ENCODE data around the gene DIS3L2. TPM values are rescaled to one million over a fixed set of nuclear protein-coding genes. Genes with fewer than 3 reads are reported as not detected.

The DIS3L2 gene
- total RNA-seq, 1 donor from 2014 or later = 25.2 TPM

DNA sequence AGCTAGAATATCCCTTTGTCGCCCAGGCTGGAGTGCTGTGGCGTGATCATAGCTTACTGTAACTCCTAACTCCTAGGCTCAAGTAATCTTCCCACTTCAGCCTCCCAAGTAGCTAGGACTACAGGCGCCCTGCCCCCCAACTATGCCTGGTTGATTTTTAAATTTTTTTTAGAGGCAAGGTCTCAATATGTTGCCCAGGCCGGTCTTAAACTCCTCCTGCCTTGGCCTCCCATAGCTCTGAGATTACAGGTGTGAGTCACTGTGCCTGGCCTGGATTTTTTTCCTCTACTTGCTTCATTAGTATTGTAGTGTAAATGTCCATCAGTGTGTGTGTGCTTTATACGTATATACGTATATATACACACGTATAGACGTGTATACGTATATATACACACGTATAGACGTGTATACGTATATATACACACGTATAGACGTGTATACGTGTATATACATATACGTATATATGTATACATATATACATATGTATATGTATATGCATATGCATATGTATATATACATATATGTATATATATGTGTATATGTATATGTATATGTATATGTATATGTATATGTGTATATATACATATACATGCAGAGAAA, 124.4 kb downstream of the DIS3L2 start:
- H3K4me3 ChIP-seq (ENCODE audit: low read depth, low read length) = no peak overlapping the region
- no peaks in the 10 kb centered on the region for H3K27me3 ChIP-seq (ENCODE audit: control insufficient read depth, insufficient read depth, low read length)
- TF ChIP-seq CTCF (IDR thresholded peaks at IDR 0.05; ENCODE audit: insufficient read depth, low read length, poor library complexity, severe bottlenecking) = no peak
- DNase-seq (ENCODE audit: low read depth) = no peak
- H3K36me3 ChIP-seq (ENCODE audit: control insufficient read depth, insufficient read depth, low read length) = no peaks in the 10 kb centered on the region

DNA sequence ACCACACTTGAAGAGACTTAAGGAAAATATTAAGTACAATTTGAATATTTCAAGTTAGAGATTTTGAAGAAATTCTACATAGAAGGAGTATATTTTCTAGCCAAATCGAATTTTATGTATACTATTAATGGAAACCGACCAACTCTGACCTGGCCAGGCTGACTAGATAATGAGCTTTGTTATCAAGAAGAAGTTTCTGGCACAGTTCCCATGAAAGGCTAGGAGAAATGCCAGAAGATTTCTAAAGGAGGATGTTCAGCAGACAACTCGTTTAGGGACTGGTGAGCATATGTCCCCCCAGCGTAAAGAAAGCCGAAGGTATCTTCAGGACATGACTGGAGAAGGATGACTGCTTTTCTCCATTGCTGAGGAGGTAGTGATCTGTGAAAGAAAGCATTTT, 127.3 kb downstream of the DIS3L2 start:
- no peak for DNase-seq (ENCODE audit: low read depth)
- Histone ChIP-seq H3K36me3 (ENCODE audit: control insufficient read depth, insufficient read depth, low read length) (no peaks in the 10 kb centered on the region), H3K27me3 (ENCODE audit: control insufficient read depth, insufficient read depth, low read length) (no peaks in the 10 kb centered on the region), H3K4me3 (ENCODE audit: low read depth, low read length) (no peak overlapping the region)
- no peak for TF ChIP-seq CTCF (IDR thresholded peaks at IDR 0.05; ENCODE audit: insufficient read depth, low read length, poor library complexity, severe bottlenecking)

GRCh38 chr2:232094201-232094600, 132.7 kb downstream of the DIS3L2 start:
- Histone ChIP-seq H3K36me3 (ENCODE audit: control insufficient read depth, insufficient read depth, low read length) (peaks cover 1% of the 10 kb centered on the region), H3K4me3 (ENCODE audit: low read depth, low read length) (no peak overlapping the region), H3K27me3 (ENCODE audit: control insufficient read depth, insufficient read depth, low read length) (no peaks in the 10 kb centered on the region)
- TF ChIP-seq CTCF (IDR thresholded peaks at IDR 0.05; ENCODE audit: insufficient read depth, low read length, poor library complexity, severe bottlenecking) = no peak
- no peak for DNase-seq (ENCODE audit: low read depth)

DNA sequence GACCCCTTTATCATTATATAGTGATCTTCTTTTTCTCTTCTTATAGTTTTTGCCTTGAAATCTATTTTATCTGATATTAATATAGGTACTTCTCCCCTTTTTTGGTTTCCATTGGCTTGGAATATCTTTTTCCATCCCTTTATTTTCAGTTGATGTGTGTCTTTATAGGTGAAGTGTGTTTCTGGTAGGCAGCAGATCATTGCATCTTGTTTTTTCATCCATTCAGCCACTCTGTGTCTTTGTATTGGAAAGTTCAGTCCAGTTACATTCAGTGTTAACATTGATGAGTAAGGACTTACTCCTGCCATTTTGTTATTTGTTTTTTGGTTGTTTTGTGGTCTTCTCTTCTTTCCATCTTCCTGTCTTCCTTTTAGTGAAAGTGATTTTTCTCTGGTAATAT, 133.4 kb downstream of the DIS3L2 start:
- Histone ChIP-seq H3K27me3 (ENCODE audit: control insufficient read depth, insufficient read depth, low read length) (no peaks in the 10 kb centered on the region), H3K36me3 (ENCODE audit: control insufficient read depth, insufficient read depth, low read length) (peaks cover 1% of the 10 kb centered on the region), H3K4me3 (ENCODE audit: low read depth, low read length) (no peak overlapping the region)
- TF ChIP-seq CTCF (IDR thresholded peaks at IDR 0.05; ENCODE audit: insufficient read depth, low read length, poor library complexity, severe bottlenecking) = no peak
- DNase-seq (ENCODE audit: low read depth) = no peak

DNA sequence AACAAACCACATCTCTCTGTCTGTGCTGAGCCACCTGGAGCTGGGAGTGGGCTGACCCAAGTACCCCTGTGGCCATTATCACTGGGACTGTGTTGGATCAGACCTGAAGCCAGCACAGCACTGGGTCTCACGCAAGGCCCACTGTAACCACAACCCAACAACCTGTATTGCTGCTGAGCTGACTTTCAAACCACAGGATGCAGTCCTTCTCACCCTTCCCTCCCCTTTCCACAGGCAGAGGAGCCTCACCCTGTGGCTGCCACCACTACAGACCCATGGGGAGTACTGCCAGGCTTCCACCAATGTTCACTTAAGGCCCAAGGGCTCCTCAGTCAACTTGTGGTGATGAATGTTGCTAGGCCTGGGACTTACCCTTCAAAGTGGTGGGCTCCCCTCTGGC, 135.7 kb downstream of the DIS3L2 start:
- no peak for DNase-seq (ENCODE audit: low read depth)
- H3K36me3 ChIP-seq (ENCODE audit: control insufficient read depth, insufficient read depth, low read length) = peaks cover 1% of the 10 kb centered on the region
- H3K4me3 ChIP-seq (ENCODE audit: low read depth, low read length) = no peak overlapping the region
- TF ChIP-seq CTCF (IDR thresholded peaks at IDR 0.05; ENCODE audit: insufficient read depth, low read length, poor library complexity, severe bottlenecking) = no peak
- no peaks in the 10 kb centered on the region for H3K27me3 ChIP-seq (ENCODE audit: control insufficient read depth, insufficient read depth, low read length)

- DNase-seq (ENCODE audit: low read depth) = no peak
- TF ChIP-seq CTCF (IDR thresholded peaks at IDR 0.05; ENCODE audit: insufficient read depth, low read length, poor library complexity, severe bottlenecking) = no peak
- peaks cover 1% of the 10 kb centered on the region for H3K36me3 ChIP-seq (ENCODE audit: control insufficient read depth, insufficient read depth, low read length)
- no peaks in the 10 kb centered on the region for H3K27me3 ChIP-seq (ENCODE audit: control insufficient read depth, insufficient read depth, low read length)
- H3K4me3 ChIP-seq (ENCODE audit: low read depth, low read length) = no peak overlapping the region
These were observed 136.2 kb downstream of the DIS3L2 start for GRCh38 chr2:232097758-232098157.

Measured in kidney epithelial cell (primary cell).